HepG2 (cell line): ENCODE measurements around the gene PBOV1.

Experiments used
- ADNP ChIP-seq: sonication (generic); formaldehyde crosslinking; IDR thresholded peaks from 2 replicates; pipeline ENCODE4 v1.4.0; 2020; ENCODE audit warnings: missing genetic modification reagents
- CBX5 ChIP-seq: sonication (generic); formaldehyde crosslinking; IDR thresholded peaks from 2 replicates; pipeline ENCODE4 v1.4.0; 2020; ENCODE audit warnings: missing genetic modification reagents, borderline replicate concordance
- POLR2AphosphoS5 ChIP-seq: IDR thresholded peaks from 2 replicates; pipeline ENCODE4 v1.6.1; 2012; ENCODE audit warnings: low read depth, low read length
- RFX3 ChIP-seq: IDR thresholded peaks from 2 replicates; pipeline ENCODE4 v1.6.1; 2016; ENCODE audit warnings: missing biosample characterization, missing genetic modification reagents
- SIN3A ChIP-seq: IDR thresholded peaks from 2 replicates; pipeline ENCODE4 v1.6.1; 2011; ENCODE audit warnings: low read depth, mild to moderate bottlenecking, control low read depth, low read length, borderline replicate concordance
- TGIF2 ChIP-seq: IDR thresholded peaks from 2 replicates; pipeline ENCODE4 v1.6.1; 2016; ENCODE audit warnings: control low read depth, missing compliant biosample characterization
- ZBTB43 ChIP-seq: sonication (generic); formaldehyde crosslinking; conservative IDR thresholded peaks from 2 replicates; pipeline ENCODE4 v1.4.0; 2020; ENCODE audit warnings: missing genetic modification reagents
- ZNF354B ChIP-seq: sonication (generic); formaldehyde crosslinking; IDR thresholded peaks from 2 replicates; pipeline ENCODE4 v1.8.0; 2022; ENCODE audit warnings: mild to moderate bottlenecking, missing genetic modification reagents
- ZNF577 ChIP-seq: sonication (generic); formaldehyde crosslinking; IDR thresholded peaks from 2 replicates; pipeline ENCODE4 v1.4.0; 2020; ENCODE audit warnings: mild to moderate bottlenecking, low read depth, missing genetic modification reagents, borderline replicate concordance
- ZSCAN5A ChIP-seq: sonication (generic); formaldehyde crosslinking; IDR thresholded peaks from 2 replicates; pipeline ENCODE4 v1.8.0; 2022; ENCODE audit warnings: mild to moderate bottlenecking, missing genetic modification reagents, borderline replicate concordance
- TF ChIP-seq, protein P1 (sequence below): sonication (generic); formaldehyde crosslinking; IDR thresholded peaks from 2 replicates; pipeline ENCODE4 v1.5.0; 2020; ENCODE audit warnings: missing genetic modification reagents
- TF ChIP-seq, protein P2 (sequence below): sonication (generic); formaldehyde crosslinking; IDR thresholded peaks from 2 replicates; pipeline ENCODE4 v1.5.0; 2020; ENCODE audit warnings: mild to moderate bottlenecking, missing genetic modification reagents, moderate library complexity
- TF ChIP-seq, protein P3 (sequence below): sonication (generic); formaldehyde crosslinking; IDR thresholded peaks from 2 replicates; pipeline ENCODE4 v1.4.0; 2020; ENCODE audit warnings: missing genetic modification reagents

- no peak for TF ChIP-seq SIN3A
- TF ChIP-seq, protein P1, sequence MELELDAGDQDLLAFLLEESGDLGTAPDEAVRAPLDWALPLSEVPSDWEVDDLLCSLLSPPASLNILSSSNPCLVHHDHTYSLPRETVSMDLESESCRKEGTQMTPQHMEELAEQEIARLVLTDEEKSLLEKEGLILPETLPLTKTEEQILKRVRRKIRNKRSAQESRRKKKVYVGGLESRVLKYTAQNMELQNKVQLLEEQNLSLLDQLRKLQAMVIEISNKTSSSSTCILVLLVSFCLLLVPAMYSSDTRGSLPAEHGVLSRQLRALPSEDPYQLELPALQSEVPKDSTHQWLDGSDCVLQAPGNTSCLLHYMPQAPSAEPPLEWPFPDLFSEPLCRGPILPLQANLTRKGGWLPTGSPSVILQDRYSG: no peak
- no peak for TF ChIP-seq POLR2AphosphoS5
- TF ChIP-seq TGIF2 (CRISPR knock-in tag): no peak
- TF ChIP-seq, protein P2, sequence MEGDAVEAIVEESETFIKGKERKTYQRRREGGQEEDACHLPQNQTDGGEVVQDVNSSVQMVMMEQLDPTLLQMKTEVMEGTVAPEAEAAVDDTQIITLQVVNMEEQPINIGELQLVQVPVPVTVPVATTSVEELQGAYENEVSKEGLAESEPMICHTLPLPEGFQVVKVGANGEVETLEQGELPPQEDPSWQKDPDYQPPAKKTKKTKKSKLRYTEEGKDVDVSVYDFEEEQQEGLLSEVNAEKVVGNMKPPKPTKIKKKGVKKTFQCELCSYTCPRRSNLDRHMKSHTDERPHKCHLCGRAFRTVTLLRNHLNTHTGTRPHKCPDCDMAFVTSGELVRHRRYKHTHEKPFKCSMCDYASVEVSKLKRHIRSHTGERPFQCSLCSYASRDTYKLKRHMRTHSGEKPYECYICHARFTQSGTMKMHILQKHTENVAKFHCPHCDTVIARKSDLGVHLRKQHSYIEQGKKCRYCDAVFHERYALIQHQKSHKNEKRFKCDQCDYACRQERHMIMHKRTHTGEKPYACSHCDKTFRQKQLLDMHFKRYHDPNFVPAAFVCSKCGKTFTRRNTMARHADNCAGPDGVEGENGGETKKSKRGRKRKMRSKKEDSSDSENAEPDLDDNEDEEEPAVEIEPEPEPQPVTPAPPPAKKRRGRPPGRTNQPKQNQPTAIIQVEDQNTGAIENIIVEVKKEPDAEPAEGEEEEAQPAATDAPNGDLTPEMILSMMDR (CRISPR knock-in tag): no peak
- no peak for TF ChIP-seq RFX3 (CRISPR knock-in tag)
- no peak for TF ChIP-seq ZSCAN5A (CRISPR knock-in tag)
- no peak for TF ChIP-seq ZNF577 (CRISPR knock-in tag)
- TF ChIP-seq ZBTB43 (CRISPR knock-in tag): no peak
- no peak for TF ChIP-seq CBX5 (CRISPR knock-in tag)
- TF ChIP-seq, protein P3, sequence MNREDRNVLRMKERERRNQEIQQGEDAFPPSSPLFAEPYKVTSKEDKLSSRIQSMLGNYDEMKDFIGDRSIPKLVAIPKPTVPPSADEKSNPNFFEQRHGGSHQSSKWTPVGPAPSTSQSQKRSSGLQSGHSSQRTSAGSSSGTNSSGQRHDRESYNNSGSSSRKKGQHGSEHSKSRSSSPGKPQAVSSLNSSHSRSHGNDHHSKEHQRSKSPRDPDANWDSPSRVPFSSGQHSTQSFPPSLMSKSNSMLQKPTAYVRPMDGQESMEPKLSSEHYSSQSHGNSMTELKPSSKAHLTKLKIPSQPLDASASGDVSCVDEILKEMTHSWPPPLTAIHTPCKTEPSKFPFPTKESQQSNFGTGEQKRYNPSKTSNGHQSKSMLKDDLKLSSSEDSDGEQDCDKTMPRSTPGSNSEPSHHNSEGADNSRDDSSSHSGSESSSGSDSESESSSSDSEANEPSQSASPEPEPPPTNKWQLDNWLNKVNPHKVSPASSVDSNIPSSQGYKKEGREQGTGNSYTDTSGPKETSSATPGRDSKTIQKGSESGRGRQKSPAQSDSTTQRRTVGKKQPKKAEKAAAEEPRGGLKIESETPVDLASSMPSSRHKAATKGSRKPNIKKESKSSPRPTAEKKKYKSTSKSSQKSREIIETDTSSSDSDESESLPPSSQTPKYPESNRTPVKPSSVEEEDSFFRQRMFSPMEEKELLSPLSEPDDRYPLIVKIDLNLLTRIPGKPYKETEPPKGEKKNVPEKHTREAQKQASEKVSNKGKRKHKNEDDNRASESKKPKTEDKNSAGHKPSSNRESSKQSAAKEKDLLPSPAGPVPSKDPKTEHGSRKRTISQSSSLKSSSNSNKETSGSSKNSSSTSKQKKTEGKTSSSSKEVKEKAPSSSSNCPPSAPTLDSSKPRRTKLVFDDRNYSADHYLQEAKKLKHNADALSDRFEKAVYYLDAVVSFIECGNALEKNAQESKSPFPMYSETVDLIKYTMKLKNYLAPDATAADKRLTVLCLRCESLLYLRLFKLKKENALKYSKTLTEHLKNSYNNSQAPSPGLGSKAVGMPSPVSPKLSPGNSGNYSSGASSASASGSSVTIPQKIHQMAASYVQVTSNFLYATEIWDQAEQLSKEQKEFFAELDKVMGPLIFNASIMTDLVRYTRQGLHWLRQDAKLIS (CRISPR knock-in tag): no peak
- no peak for TF ChIP-seq ZNF354B (CRISPR knock-in tag)
- TF ChIP-seq ADNP (CRISPR knock-in tag): no peak
These were observed 37.2 kb upstream of the PBOV1 start for GRCh38 chr6:138255443-138255842.
